HUES48 (cell line): ENCODE data around the gene GALNTL6.

ENCODE experiments used
- H3K27ac ChIP-seq: one replicate; pipeline ENCODE4 v1.7.0; 2013; ENCODE audit warnings: low read depth, low read length, inconsistent platforms
- H3K27me3 ChIP-seq: 2 replicates; pipeline ENCODE4 v1.6.1; 2013; ENCODE audit warnings: mild to moderate bottlenecking, low read length; ENCODE audit not compliant: control insufficient read depth, insufficient read depth
- H3K36me3 ChIP-seq: 2 replicates; pipeline ENCODE4 v1.6.1; 2013; ENCODE audit warnings: low read length; ENCODE audit not compliant: control insufficient read depth, insufficient read depth
- H3K4me1 ChIP-seq: 2 replicates; pipeline ENCODE4 v1.6.1; 2013; ENCODE audit warnings: mild to moderate bottlenecking, low read length; ENCODE audit not compliant: control insufficient read depth, insufficient read depth
- H3K4me3 ChIP-seq: 2 replicates; pipeline ENCODE4 v1.5.1; 2013; ENCODE audit warnings: mild to moderate bottlenecking, low read depth, low read length
- H3K9ac ChIP-seq: 2 replicates; pipeline ENCODE4 v1.6.1; 2013; ENCODE audit warnings: mild to moderate bottlenecking, low read depth, low read length, moderate library complexity
- H3K9me3 ChIP-seq: 2 replicates; pipeline ENCODE4 v1.6.1; 2013; ENCODE audit warnings: low read length; ENCODE audit not compliant: control insufficient read depth, insufficient read depth

GALNTL6 gene

GRCh38 chr4:172357006-172357540, 543.9 kb downstream of the GALNTL6 start:
- no peak overlapping the region for H3K27ac ChIP-seq
- no peak overlapping the region for H3K4me3 ChIP-seq
- no peaks in the 10 kb centered on the region for H3K9me3 ChIP-seq
- no peak overlapping the region for H3K9ac ChIP-seq
- H3K36me3 ChIP-seq, result no peaks in the 10 kb centered on the region
- H3K27me3 ChIP-seq, result no peaks in the 10 kb centered on the region
- H3K4me1 ChIP-seq, result peaks cover 5% of the 10 kb centered on the region

DNA sequence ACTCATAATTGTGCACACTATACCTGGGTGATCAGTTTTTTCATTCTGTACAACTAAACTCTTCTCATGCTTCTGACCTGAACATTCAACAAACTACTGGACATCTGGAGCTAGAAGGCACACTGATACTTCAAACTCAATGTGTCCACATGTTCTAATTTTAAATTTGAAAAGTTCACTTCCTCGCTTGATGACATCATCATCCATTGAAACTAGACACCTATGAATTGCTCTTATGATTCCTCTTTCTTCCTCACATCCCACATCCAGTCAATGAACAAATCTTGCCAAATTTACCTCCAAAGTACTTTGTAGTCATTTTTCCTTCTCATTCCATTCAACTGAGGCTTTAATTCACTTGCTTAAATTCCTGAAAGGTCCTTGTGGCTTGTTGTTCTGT, 549.4 kb downstream of the GALNTL6 start:
- Histone ChIP-seq H3K9me3 (no peaks in the 10 kb centered on the region), H3K9ac (no peak overlapping the region), H3K4me1 (no peaks in the 10 kb centered on the region), H3K4me3 (no peak overlapping the region), H3K36me3 (no peaks in the 10 kb centered on the region), H3K27ac (no peak overlapping the region), H3K27me3 (no peaks in the 10 kb centered on the region)

GRCh38 chr4:172369471-172369959, 556.3 kb downstream of the GALNTL6 start:
- H3K27ac ChIP-seq, result no peak overlapping the region
- no peak overlapping the region for H3K4me3 ChIP-seq
- no peak overlapping the region for H3K9ac ChIP-seq
- no peaks in the 10 kb centered on the region for H3K27me3 ChIP-seq
- H3K4me1 ChIP-seq, result no peaks in the 10 kb centered on the region
- H3K9me3 ChIP-seq, result peaks cover 2% of the 10 kb centered on the region; the same call in 1 of the 2 replicates
- H3K36me3 ChIP-seq, result no peaks in the 10 kb centered on the region

DNA sequence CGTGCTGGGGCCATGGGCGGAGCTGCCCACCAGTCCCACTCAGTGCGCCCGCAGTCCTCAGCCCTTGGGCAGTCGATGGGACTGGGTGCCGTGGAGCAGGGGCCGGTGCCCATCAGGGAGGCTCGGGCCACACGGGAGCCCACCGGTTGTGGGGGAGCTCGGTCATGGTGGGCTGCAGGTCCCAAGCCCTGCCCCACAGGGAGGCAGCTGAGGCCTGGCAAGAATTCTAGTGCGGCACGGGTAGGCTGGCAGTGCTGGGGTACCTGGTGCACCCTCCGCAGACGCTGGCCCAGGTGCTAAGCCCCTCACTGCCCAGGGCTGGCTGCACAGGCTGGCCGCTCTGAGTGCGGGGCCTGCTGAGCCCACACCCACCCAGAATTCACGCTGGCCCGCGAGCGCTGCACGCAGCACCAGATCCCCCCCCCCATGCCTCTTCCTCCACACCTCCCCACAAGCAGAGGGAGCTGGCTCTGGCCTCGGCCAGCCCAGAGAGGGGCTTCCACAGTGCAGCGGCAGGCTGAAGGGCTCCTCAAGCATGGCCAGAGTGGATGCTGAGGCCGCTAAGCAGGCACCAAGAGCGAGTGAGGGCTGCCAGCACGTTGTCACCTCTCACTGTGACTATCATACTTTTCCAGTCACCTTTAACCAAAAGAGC, 564.4 kb downstream of the GALNTL6 start:
- Histone ChIP-seq H3K9me3 (peaks cover 6% of the 10 kb centered on the region), H3K4me1 (no peaks in the 10 kb centered on the region), H3K36me3 (no peaks in the 10 kb centered on the region), H3K27me3 (no peaks in the 10 kb centered on the region), H3K4me3 (no peak overlapping the region), H3K9ac (no peak overlapping the region), H3K27ac (no peak overlapping the region)

DNA sequence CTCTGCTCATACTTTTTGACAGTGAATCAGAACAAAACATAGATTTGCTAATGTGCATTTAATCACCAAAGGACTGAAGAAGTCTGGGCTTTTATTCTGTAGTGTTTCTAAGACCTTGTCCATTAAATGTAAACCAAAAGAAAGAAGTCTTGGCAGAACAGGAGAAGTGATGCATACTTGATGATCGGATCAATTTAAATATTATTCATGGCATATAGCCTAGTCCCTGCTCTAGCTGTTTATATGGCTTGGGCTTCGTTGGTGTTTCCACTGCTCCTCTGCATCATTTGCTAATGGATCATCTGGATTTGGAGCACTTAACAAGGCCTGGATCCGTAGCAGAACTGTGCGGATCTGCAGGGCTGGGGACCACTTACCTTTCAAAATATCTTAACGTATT, 566.6 kb downstream of the GALNTL6 start:
- Histone ChIP-seq H3K27me3 (no peaks in the 10 kb centered on the region), H3K9me3 (peaks cover 6% of the 10 kb centered on the region), H3K36me3 (no peaks in the 10 kb centered on the region), H3K27ac (no peak overlapping the region), H3K9ac (no peak overlapping the region), H3K4me1 (no peaks in the 10 kb centered on the region), H3K4me3 (no peak overlapping the region)

GRCh38 chr4:172390331-172390730, 577.1 kb downstream of the GALNTL6 start:
- no peak overlapping the region for H3K9ac ChIP-seq
- no peaks in the 10 kb centered on the region for H3K27me3 ChIP-seq
- H3K27ac ChIP-seq, result no peak overlapping the region
- no peaks in the 10 kb centered on the region for H3K9me3 ChIP-seq
- no peaks in the 10 kb centered on the region for H3K36me3 ChIP-seq
- H3K4me1 ChIP-seq, result no peaks in the 10 kb centered on the region
- no peak overlapping the region for H3K4me3 ChIP-seq

GRCh38 chr4:172392741-172393140, 579.5 kb downstream of the GALNTL6 start:
- Histone ChIP-seq H3K27ac (no peak overlapping the region), H3K9ac (no peak overlapping the region), H3K4me3 (no peak overlapping the region)

GRCh38 chr4:172393220-172393619, 580.0 kb downstream of the GALNTL6 start:
- no peak overlapping the region for H3K27ac ChIP-seq
- H3K27me3 ChIP-seq, result no peaks in the 10 kb centered on the region
- H3K36me3 ChIP-seq, result no peaks in the 10 kb centered on the region
- no peaks in the 10 kb centered on the region for H3K4me1 ChIP-seq
- H3K4me3 ChIP-seq, result no peak overlapping the region
- no peaks in the 10 kb centered on the region for H3K9me3 ChIP-seq
- H3K9ac ChIP-seq, result no peak overlapping the region

More at GRCh38 chr4:172392741-172393140, 579.5 kb downstream of the GALNTL6 start:
- no peaks in the 10 kb centered on the region for H3K4me1 ChIP-seq
- no peaks in the 10 kb centered on the region for H3K9me3 ChIP-seq
- H3K36me3 ChIP-seq, result no peaks in the 10 kb centered on the region
- H3K27me3 ChIP-seq, result no peaks in the 10 kb centered on the region

GRCh38 chr4:172404676-172405075, 591.5 kb downstream of the GALNTL6 start:
- Histone ChIP-seq H3K9ac (no peak overlapping the region), H3K27ac (no peak overlapping the region), H3K4me3 (no peak overlapping the region), H3K9me3 (no peaks in the 10 kb centered on the region), H3K27me3 (no peaks in the 10 kb centered on the region), H3K36me3 (no peaks in the 10 kb centered on the region), H3K4me1 (0 out of 2 replicates have a peak, but pooled peaks cover 5% of the 10 kb centered on the region)

DNA sequence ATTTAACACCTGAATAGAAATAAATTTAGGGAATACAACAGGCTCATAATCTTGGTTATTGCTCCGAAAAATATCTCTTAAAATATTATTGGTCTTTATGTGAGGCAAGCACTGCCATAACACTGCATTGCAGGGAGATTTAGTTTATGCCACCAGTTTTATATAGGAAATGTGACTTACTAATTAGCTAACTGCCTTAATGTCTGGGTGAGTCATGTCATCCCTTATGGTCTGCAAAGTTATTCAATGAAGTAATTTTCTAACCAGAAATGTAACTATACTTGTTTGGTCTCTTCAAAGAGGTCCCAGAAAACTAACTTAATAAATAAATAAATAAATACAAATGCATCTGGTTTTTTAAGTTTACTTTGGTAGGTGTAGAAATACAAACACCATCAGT, 597.2 kb downstream of the GALNTL6 start:
- Histone ChIP-seq H3K27ac (no peak overlapping the region), H3K9me3 (no peaks in the 10 kb centered on the region), H3K27me3 (no peaks in the 10 kb centered on the region), H3K4me1 (peaks cover 3% of the 10 kb centered on the region; the same call in 1 of the 2 replicates), H3K36me3 (no peaks in the 10 kb centered on the region), H3K4me3 (no peak overlapping the region), H3K9ac (no peak overlapping the region)

DNA sequence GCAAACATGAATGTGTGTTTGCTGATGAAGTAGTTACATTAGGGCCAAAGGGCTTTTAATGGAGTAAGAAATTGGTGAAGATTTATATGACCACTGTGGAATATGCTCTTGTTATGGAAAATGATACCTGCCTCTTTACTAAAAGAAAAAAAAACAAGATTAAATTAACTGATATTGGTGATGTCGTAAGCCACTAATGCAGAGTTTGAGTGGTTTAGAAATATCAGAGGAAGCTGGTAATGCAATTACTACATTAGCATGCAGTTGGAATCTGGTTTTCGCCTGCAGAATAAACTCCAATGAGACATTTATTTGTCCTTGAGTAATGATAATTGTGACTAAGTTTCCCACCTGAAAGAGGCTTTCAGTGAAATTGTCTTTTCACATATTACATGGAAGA, 597.9 kb downstream of the GALNTL6 start:
- H3K4me3 ChIP-seq, result no peak overlapping the region
- no peaks in the 10 kb centered on the region for H3K27me3 ChIP-seq
- H3K9ac ChIP-seq, result no peak overlapping the region
- no peak overlapping the region for H3K27ac ChIP-seq
- H3K9me3 ChIP-seq, result no peaks in the 10 kb centered on the region
- H3K36me3 ChIP-seq, result no peaks in the 10 kb centered on the region
- H3K4me1 ChIP-seq, result peaks cover 3% of the 10 kb centered on the region; the same call in 1 of the 2 replicates
